Psoas muscle (tissue), 8 donors: ENCODE data around the gene KCNH2. TPM values are rescaled to one million over a fixed set of nuclear protein-coding genes. Genes with fewer than 3 reads are reported as not detected.

Experiments used
- ATAC-seq, 4 donors: fragments of 200-7000 bp; cut with Tn5 transposase; one replicate each; pipeline ENCODE4 v1.9.1; 2020; ENCODE audit warnings: moderate library complexity in 3 of 4, mild to moderate bottlenecking in 2 of 4
- DNase-seq, 2 donors: peaks; one replicate each; pipeline ENCODE4 v3.0.0-alpha.2; 2020
- H3K27ac ChIP-seq: fragments of 200-600 bp; one replicate; pipeline ENCODE4 v1.8.0; 2022
- H3K27me3 ChIP-seq, 3 donors: fragments of 200-600 bp in 1 of 3; one replicate each; pipeline versions ENCODE4 v1.6.1 to v1.8.0; 2013 to 2022; ENCODE audit warnings: low read length in 2 of 3, mild to moderate bottlenecking in 2 of 3, moderate library complexity in 1 of 3; ENCODE audit not compliant: insufficient read depth in 3 of 3
- H3K36me3 ChIP-seq, 2 donors: fragments of 200-600 bp in 1 of 2; one replicate each; pipeline versions ENCODE4 v1.6.1 to v1.8.0; 2013 to 2022; ENCODE audit warnings: low read depth in 1 of 2, mild to moderate bottlenecking in 1 of 2, moderate library complexity in 1 of 2; ENCODE audit not compliant: insufficient read depth in 1 of 2
- H3K4me1 ChIP-seq: fragments of 200-600 bp; one replicate; pipeline ENCODE4 v1.8.0; 2022
- H3K4me3 ChIP-seq: fragments of 200-600 bp; one replicate; pipeline ENCODE4 v1.8.0; 2022; ENCODE audit warnings: mild to moderate bottlenecking
- H3K9me3 ChIP-seq: fragments of 200-600 bp; one replicate; pipeline ENCODE4 v1.8.0; 2022
- WGBS, 3 donors: extraction: QIAGEN DNeasy Blood & Tissue Kit; methylation state at CpG; one replicate each; pipeline versions ENCODE4 v1.1.6 to v1.1.7; 2013; 5-methylcytosine and 5-hydroxymethylcytosine counted together
- intact Hi-C, 2 donors: fragments of 100-400 bp; cut with DNase I; formaldehyde crosslinking; loops; one replicate each; pipeline versions ENCODE4 v1.11.0 to v1.14.2; 2022
- polyA plus RNA-seq, 3 donors: library from polyadenylated mRNA; stranded (reverse); fragments of 200-250 nt; gene quantifications; one replicate each; pipeline ENCODE4 v1.2.3, GENCODE V29; 2013
- total RNA-seq, 4 donors: library from RNA; stranded (reverse); fragmentation: NEBNext Ultra II Directional in 2 of 4; extraction: Animal tissue kit (Norgen Biotek cat#: 25700) in 2 of 4; gene quantifications; one replicate each; pipeline versions ENCODE4 v1.2.1 to v1.2.4, GENCODE V29; 2021 to 2023
- TF ChIP-seq, protein P1 (sequence below): fragments of 200-600 bp; IDR thresholded peaks from one replicate; pipeline ENCODE4 v1.8.0; 2022; ENCODE audit warnings: antibody characterized with exemption
- donor health status: healthy with polysubstance abuse.
- donor health status: DM: no; HTN: no; CAD: no; lungs with moderate emphysema.
- donor health status: Bipolar disorder and iron deficiency.
- donor health status: healthy.
- donor health status: DM: yes; HTN: yes; CAD: no.
- donor health status: DM: no; HTN: no; CAD: no.
- donor health status: DM: no; HTN: no; CAD: no.
- donor health status: DM: yes; HTN: yes; CAD: no.

KCNH2 gene
- total and polyA plus RNA-seq, 7 donors = 0.18 to 0.48 (median 0.22) TPM

GRCh38 chr7:151005566-151005965 is 27.4 kb upstream of the KCNH2 start:
- WGBS, 3 donors = 68 to 74% (median 70%) methylated on average over 9 of the region's 9 CpGs
- DNase-seq = no peak
- intact Hi-C loops = no loop called here

GRCh38 chr7:151003572-151003971 is 25.5 kb upstream of the KCNH2 start:
- peaks cover 0 to 12% (median 2%) of the 10 kb centered on the region in 3 donors for H3K27me3 ChIP-seq
- 74 to 79% (median 74%) methylated on average over 12 of the region's 12 CpGs for WGBS, 3 donors
- DNase-seq = no peak
- no peaks in the 10 kb centered on the region for H3K36me3 ChIP-seq
- TF ChIP-seq, protein P1, sequence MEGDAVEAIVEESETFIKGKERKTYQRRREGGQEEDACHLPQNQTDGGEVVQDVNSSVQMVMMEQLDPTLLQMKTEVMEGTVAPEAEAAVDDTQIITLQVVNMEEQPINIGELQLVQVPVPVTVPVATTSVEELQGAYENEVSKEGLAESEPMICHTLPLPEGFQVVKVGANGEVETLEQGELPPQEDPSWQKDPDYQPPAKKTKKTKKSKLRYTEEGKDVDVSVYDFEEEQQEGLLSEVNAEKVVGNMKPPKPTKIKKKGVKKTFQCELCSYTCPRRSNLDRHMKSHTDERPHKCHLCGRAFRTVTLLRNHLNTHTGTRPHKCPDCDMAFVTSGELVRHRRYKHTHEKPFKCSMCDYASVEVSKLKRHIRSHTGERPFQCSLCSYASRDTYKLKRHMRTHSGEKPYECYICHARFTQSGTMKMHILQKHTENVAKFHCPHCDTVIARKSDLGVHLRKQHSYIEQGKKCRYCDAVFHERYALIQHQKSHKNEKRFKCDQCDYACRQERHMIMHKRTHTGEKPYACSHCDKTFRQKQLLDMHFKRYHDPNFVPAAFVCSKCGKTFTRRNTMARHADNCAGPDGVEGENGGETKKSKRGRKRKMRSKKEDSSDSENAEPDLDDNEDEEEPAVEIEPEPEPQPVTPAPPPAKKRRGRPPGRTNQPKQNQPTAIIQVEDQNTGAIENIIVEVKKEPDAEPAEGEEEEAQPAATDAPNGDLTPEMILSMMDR = no peak
- H3K4me1 ChIP-seq = no peaks in the 10 kb centered on the region
- no peak overlapping the region for H3K27ac ChIP-seq
- H3K9me3 ChIP-seq = no peaks in the 10 kb centered on the region
- no peak overlapping the region for H3K4me3 ChIP-seq
- intact Hi-C loops = no loop called here
- no peak for ATAC-seq

More at GRCh38 chr7:151005566-151005965, 27.4 kb upstream of the KCNH2 start:
- H3K36me3 ChIP-seq = no peaks in the 10 kb centered on the region
- peaks cover 0 to 31% (median 8%) of the 10 kb centered on the region in 3 donors for H3K27me3 ChIP-seq
- no peak overlapping the region for H3K4me3 ChIP-seq
- no peak overlapping the region for H3K27ac ChIP-seq
- ATAC-seq = no peak
- TF ChIP-seq, protein P1 = no peak
- no peaks in the 10 kb centered on the region for H3K4me1 ChIP-seq
- H3K9me3 ChIP-seq = no peaks in the 10 kb centered on the region

GRCh38 chr7:151001546-151001945 is 23.4 kb upstream of the KCNH2 start:
- Histone ChIP-seq H3K27ac (no peak overlapping the region), H3K4me1 (no peaks in the 10 kb centered on the region), H3K4me3 (no peak overlapping the region), H3K27me3 (peaks cover 0 to 13% (median 4%) of the 10 kb centered on the region in 3 donors), H3K36me3 (no peaks in the 10 kb centered on the region), H3K9me3 (no peaks in the 10 kb centered on the region)
- DNase-seq = no peak
- TF ChIP-seq, protein P1 = no peak
- 93 to 95% (median 93%) methylated on average over 16 of the region's 16 CpGs for WGBS, 3 donors
- no peak for ATAC-seq
- intact Hi-C loops = no loop called here

- DNase-seq (no peak), ATAC-seq (no peak)
- intact Hi-C loops = no loop called here
- H3K27me3 ChIP-seq = peaks cover 0 to 13% (median 4%) of the 10 kb centered on the region in 3 donors
- H3K4me1 ChIP-seq = no peaks in the 10 kb centered on the region
- H3K9me3 ChIP-seq = no peaks in the 10 kb centered on the region
- 90 to 95% (median 90%) methylated on average over 13 of the region's 13 CpGs for WGBS, 3 donors
- no peaks in the 10 kb centered on the region for H3K36me3 ChIP-seq
- no peak overlapping the region for H3K27ac ChIP-seq
- TF ChIP-seq, protein P1 = no peak
- H3K4me3 ChIP-seq = no peak overlapping the region
These were observed 22.9 kb upstream of the KCNH2 start for GRCh38 chr7:151000897-151001495.
